ENCODE data around the gene RPS3A.

RPS3A gene

GRCh38 chr4:151147000-151147399 is 47.6 kb downstream of the RPS3A start:
- Histone ChIP-seq H3K4me1 (ENCODE audit: control insufficient read depth, insufficient read depth, low read length, poor library complexity, severe bottlenecking) (peaks cover 1% of the 10 kb centered on the region), H3K27ac (ENCODE audit: low read depth, low read length, severe bottlenecking) (no peak overlapping the region), H3K9me3 (ENCODE audit: control insufficient read depth, low read length) (no peaks in the 10 kb centered on the region), H3K36me3 (ENCODE audit: control insufficient read depth, insufficient read depth, low read length) (peaks cover 35% of the 10 kb centered on the region), H3K4me3 (ENCODE audit: extremely low read depth, insufficient read depth, low read length, poor library complexity, severe bottlenecking) (no peak overlapping the region)
- 86 to 100% methylated on average over 1 to 2 of the region's 3 CpGs for WGBS, 2 experiments (ENCODE audit: insufficient coverage in 2 of 2)

GRCh38 chr4:151148261-151148660 is 48.8 kb downstream of the RPS3A start:
- Histone ChIP-seq H3K27ac (ENCODE audit: low read depth, low read length, severe bottlenecking) (no peak overlapping the region), H3K9me3 (ENCODE audit: control insufficient read depth, low read length) (no peaks in the 10 kb centered on the region), H3K4me3 (ENCODE audit: extremely low read depth, insufficient read depth, low read length, poor library complexity, severe bottlenecking) (no peak overlapping the region), H3K36me3 (ENCODE audit: control insufficient read depth, insufficient read depth, low read length) (peaks cover 25% of the 10 kb centered on the region), H3K4me1 (ENCODE audit: control insufficient read depth, insufficient read depth, low read length, poor library complexity, severe bottlenecking) (peaks cover 6% of the 10 kb centered on the region)
- WGBS, 2 experiments (ENCODE audit: insufficient coverage in 2 of 2) = 90 to 100% methylated on average over 2 to 3 of the region's 4 CpGs

GRCh38 chr4:151150821-151151580 is 51.6 kb downstream of the RPS3A start:
- 83 to 93% methylated on average over 9 of the region's 9 CpGs for WGBS, 2 experiments (ENCODE audit: insufficient coverage in 2 of 2)
- Histone ChIP-seq H3K27ac (ENCODE audit: low read depth, low read length, severe bottlenecking) (no peak overlapping the region), H3K9me3 (ENCODE audit: control insufficient read depth, low read length) (no peaks in the 10 kb centered on the region), H3K4me3 (ENCODE audit: extremely low read depth, insufficient read depth, low read length, poor library complexity, severe bottlenecking) (no peak overlapping the region), H3K36me3 (ENCODE audit: control insufficient read depth, insufficient read depth, low read length) (peaks cover 13% of the 10 kb centered on the region), H3K4me1 (ENCODE audit: control insufficient read depth, insufficient read depth, low read length, poor library complexity, severe bottlenecking) (peaks cover 6% of the 10 kb centered on the region)

GRCh38 chr4:151152028-151152427 is 52.6 kb downstream of the RPS3A start:
- H3K4me3 ChIP-seq (ENCODE audit: extremely low read depth, insufficient read depth, low read length, poor library complexity, severe bottlenecking) = no peak overlapping the region
- 83% methylated on average over 1 of the region's 1 CpG; no CpG with 5 or more reads in 1 of the 2 experiments for WGBS, 2 experiments (ENCODE audit: insufficient coverage in 2 of 2)
- peaks cover 6% of the 10 kb centered on the region for H3K4me1 ChIP-seq (ENCODE audit: control insufficient read depth, insufficient read depth, low read length, poor library complexity, severe bottlenecking)
- H3K27ac ChIP-seq (ENCODE audit: low read depth, low read length, severe bottlenecking) = no peak overlapping the region
- H3K36me3 ChIP-seq (ENCODE audit: control insufficient read depth, insufficient read depth, low read length) = peaks cover 13% of the 10 kb centered on the region
- H3K9me3 ChIP-seq (ENCODE audit: control insufficient read depth, low read length) = no peaks in the 10 kb centered on the region

- Histone ChIP-seq H3K36me3 (ENCODE audit: control insufficient read depth, insufficient read depth, low read length) (peaks cover 13% of the 10 kb centered on the region), H3K9me3 (ENCODE audit: control insufficient read depth, low read length) (no peaks in the 10 kb centered on the region), H3K4me3 (ENCODE audit: extremely low read depth, insufficient read depth, low read length, poor library complexity, severe bottlenecking) (no peak overlapping the region), H3K27ac (ENCODE audit: low read depth, low read length, severe bottlenecking) (no peak overlapping the region), H3K4me1 (ENCODE audit: control insufficient read depth, insufficient read depth, low read length, poor library complexity, severe bottlenecking) (peaks cover 6% of the 10 kb centered on the region)
- WGBS, 2 experiments (ENCODE audit: insufficient coverage in 2 of 2) = no CpG with 5 or more reads among the region's 2 CpGs
Measured at GRCh38 chr4:151153585-151153984, 54.2 kb downstream of the RPS3A start.

Data from mesodermal cell (in vitro differentiated cells).